GM18861 (cell line): ENCODE measurements around the gene OSCAR.

Experiments
- ATAC-seq: cut with Tn5 transposase; IDR thresholded peaks from one replicate; pipeline ENCODE4 v1.9.1; 2021; ENCODE audit not compliant: unreplicated experiment

Gene OSCAR

GRCh38 chr19:54100561-54100960 is at the start of gene OSCAR:
Gene OSCAR, minus strand, starts transcription at chr19:54100803. Its CDS starts 11 bp downstream, at chr19:54100792.
- no peak for ATAC-seq

GRCh38 chr19:54149021-54149812 is 48.6 kb upstream of the OSCAR start:
- ATAC-seq, result no peak

GRCh38 chr19:54148158-54148557 is 47.6 kb upstream of the OSCAR start:
- ATAC-seq, result no peak

GRCh38 chr19:54147676-54148075 is 47.1 kb upstream of the OSCAR start:
- no peak for ATAC-seq

GRCh38 chr19:54145541-54146158 is 45.0 kb upstream of the OSCAR start:
- no peak for ATAC-seq

- no peak for ATAC-seq
Measured at GRCh38 chr19:54142166-54142780, 41.7 kb upstream of the OSCAR start.

- no peak for ATAC-seq
Measured at GRCh38 chr19:54141356-54141755, 40.8 kb upstream of the OSCAR start.

GRCh38 chr19:54138489-54139256 is 38.1 kb upstream of the OSCAR start:
- ATAC-seq, result no peak

GRCh38 chr19:54137699-54138488 is 37.3 kb upstream of the OSCAR start, which contains the start of gene CNOT3:
Gene CNOT3, plus strand, starts transcription at chr19:54137762. Its CDS starts 5,217 bp downstream, at chr19:54142979.
- no peak for ATAC-seq

- ATAC-seq, result peak; percentile 70
Measured at GRCh38 chr19:54136864-54137698, 36.5 kb upstream of the OSCAR start.

GRCh38 chr19:54136086-54136863 is 35.7 kb upstream of the OSCAR start:
- no peak for ATAC-seq

GRCh38 chr19:54133957-54134590 is 33.5 kb upstream of the OSCAR start:
- no peak for ATAC-seq

- no peak for ATAC-seq
Measured at GRCh38 chr19:54133312-54133956, 32.8 kb upstream of the OSCAR start.

GRCh38 chr19:54129617-54129996 is 29.0 kb upstream of the OSCAR start:
- no peak for ATAC-seq

GRCh38 chr19:54128796-54129616 is 28.4 kb upstream of the OSCAR start:
- ATAC-seq, result no peak

- ATAC-seq, result no peak
Measured at GRCh38 chr19:54128441-54128725, 27.8 kb upstream of the OSCAR start.
